H1 (cell line): ENCODE results near the gene MICOS13. TPM values are rescaled to one million over a fixed set of nuclear protein-coding genes. Genes with fewer than 3 reads are reported as not detected.
A peak's percentile ranks its signal among the peaks of the same experiment; 100 is the strongest.

Experiments
- CHD7 ChIP-seq: fragments of 300-600 bp; sonication (generic); IDR thresholded peaks from 2 replicates; pipeline ENCODE4 v1.7.1; 2012; ENCODE audit warnings: low read length, moderate library complexity, mild to moderate bottlenecking, inconsistent platforms; ENCODE audit not compliant: insufficient replicate concordance
- MAFK ChIP-seq: IDR thresholded peaks from 2 replicates; pipeline ENCODE4 v1.6.1; 2012; ENCODE audit warnings: low read depth, mild to moderate bottlenecking, improper control_type of control experiment, low read length
- POU5F1 ChIP-seq: IDR thresholded peaks from 2 replicates; pipeline ENCODE4 v1.6.1; 2011; ENCODE audit warnings: low read depth, mild to moderate bottlenecking, low read length, moderate library complexity
- polyA plus RNA-seq, 7 experiments: library from polyadenylated mRNA; depleted of rRNA in 3 of 7; stranded (reverse) in 5 of 7; unstranded in 2 of 7; fragments of >200 nt in 5 of 7; fragments of 200-250 nt in 2 of 7; gene quantifications; 1 replicate in 5 of 7; 2 replicates in 1 of 7; 4 replicates in 1 of 7; pipeline versions ENCODE4 v1.2.1 to v1.2.3, GENCODE V29; 2011 to 2013; ENCODE audit warnings: missing spikeins in 2 of 7, mixed read lengths in 2 of 7
- total RNA-seq: library from RNA; stranded (reverse); fragmentation: NEBNext Ultra II Directional; extraction: Animal tissue kit (Norgen Biotek cat#: 25700); gene quantifications from 2 replicates; pipeline ENCODE4 v1.2.1, GENCODE V29; 2021

MICOS13 gene
- total and polyA plus RNA-seq, 2 of the 8 experiments (the other 6 are each of a cell fraction or from before 2014, with no cell fraction given), result 17.3 to 36.1 TPM

- no peak for TF ChIP-seq CHD7
- TF ChIP-seq MAFK, result peak; percentile 57; the same call in 1 of the 2 replicates
- no peak for TF ChIP-seq POU5F1
- TF ChIP-seq, all 59 proteins: peak for 1
Measured at GRCh38 chr19:5631567-5632240, 48.6 kb downstream of the MICOS13 start (continued).
